GM21423 (cell line): ENCODE results near the gene LEKR1.

Experiments
- ATAC-seq: cut with Tn5 transposase; IDR thresholded peaks from one replicate; pipeline ENCODE4 v1.9.1; 2021; ENCODE audit warnings: mild to moderate bottlenecking, moderate library complexity; ENCODE audit not compliant: unreplicated experiment

LEKR1 gene

DNA sequence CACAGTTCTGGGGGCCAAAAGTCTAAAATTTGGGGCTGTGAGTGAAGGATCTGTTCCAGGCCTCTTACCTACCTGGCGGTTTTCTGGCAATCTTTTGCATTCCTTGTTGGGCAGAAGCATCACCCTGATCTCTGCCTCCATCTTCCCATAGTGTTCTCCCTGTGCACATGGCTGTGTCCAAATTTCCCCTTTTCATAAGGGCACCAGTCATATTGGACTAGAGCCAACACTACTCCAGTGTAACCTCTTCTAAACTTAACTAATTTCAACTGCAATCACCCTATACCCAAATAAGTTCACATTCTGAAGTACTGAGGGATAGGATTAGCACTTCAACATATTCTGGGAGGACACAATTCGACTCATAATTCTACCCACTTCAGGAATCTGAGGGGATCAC is 248.8 kb downstream of the LEKR1 start:
- ATAC-seq: no peak

DNA sequence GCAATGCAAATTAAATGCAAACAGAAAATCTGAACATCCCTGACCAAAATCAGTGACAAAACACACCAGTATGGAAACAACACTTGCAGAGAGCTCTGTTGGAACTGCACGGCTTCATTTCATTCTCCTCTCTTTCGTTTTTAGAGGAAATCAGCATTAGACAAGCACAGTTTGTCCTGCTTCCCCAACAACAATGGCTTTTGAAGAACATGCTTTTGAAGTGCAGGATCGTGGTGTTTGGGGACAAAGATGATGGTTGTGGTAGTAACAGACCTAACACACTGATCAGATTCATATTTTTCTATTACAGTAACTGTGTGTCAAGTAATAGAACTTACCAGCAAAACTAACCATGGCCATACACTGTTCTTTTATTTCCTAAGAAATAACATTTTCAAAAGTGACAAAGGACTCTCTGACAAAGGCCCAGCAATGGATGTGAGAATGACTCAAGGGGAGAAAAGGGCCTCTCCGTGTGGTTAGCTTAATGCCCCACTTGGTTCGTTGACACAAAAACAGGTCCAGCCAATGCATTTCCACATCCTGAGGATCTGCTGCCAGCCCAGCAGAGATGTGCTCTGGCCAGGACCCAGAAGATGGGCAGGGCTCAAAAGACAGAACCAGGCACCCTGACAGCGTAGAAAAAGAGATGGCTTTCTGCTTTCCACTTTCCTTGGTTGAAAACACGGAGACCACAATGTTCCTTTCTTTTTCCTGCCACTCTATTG is 249.7 kb downstream of the LEKR1 start:
- ATAC-seq: no peak

DNA sequence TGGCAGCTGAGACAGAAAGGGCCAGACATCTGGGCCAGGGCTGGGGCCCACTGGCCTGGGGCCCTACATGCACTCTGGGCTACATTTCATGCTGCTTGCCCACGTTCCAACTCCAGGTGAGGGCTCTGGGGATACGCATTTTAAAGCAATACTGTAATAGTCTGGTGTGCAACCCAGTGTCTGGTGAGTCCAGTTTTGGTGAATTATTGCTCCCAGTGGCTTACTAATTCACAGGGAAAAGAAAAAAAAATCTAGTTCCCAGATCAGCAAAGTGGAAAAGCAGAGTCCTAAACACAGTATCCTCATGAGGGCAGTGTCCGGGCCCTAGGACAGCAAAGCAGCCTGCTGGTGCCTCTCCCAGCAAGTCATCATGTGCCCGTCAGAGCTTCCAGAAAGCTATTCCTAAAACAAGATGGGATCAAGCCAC is 251.4 kb downstream of the LEKR1 start:
- no peak for ATAC-seq

DNA sequence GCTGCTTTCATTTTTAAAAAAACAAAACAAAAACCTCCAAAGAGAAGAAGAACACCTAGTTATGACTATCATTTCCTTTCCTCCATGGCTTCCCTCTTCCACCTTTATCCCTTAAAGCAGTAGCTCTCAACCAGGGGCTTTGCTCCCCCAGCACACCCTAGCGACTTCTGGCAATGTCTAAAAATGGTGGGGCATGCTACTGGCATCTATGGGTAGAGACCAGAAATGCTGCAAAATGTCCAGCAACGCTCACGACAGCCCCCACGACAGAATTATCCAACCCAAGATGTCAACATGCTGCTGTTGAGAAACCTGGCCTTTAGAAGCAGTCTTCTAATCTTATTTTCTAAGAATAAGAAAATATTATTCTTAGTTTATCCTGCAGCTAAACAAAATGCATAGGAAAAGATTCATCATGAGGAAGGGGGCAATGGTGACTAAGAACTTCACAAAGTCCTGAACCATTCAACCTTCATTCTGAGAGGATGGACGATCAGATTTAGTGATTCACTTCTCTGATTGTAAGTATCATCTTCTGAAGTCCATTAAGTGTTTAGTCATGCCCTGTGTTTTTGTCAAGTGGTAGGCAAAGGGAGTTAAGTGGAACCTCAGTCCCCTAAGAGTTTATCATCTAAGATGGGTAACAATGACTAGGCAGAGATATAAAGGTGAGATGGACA is 252.1 kb downstream of the LEKR1 start:
- ATAC-seq: no peak

DNA sequence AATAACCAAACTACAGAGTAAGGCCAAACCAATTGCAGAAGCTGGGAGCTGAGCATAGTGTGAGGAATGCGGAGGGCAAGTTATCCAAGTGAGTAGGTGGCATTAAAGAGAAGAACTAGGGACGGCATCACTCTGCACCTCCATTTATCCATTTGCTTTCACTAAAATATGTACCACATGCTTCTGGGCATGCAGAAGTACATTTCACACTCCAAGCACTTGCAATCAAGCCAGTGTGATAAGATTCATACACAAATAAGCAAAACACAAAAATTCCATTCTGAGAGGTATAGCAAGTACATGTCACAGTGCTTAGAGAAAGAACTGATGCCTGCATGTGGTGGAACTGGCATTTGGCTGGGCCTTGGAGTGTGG is 252.6 kb downstream of the LEKR1 start:
- no peak for ATAC-seq

DNA sequence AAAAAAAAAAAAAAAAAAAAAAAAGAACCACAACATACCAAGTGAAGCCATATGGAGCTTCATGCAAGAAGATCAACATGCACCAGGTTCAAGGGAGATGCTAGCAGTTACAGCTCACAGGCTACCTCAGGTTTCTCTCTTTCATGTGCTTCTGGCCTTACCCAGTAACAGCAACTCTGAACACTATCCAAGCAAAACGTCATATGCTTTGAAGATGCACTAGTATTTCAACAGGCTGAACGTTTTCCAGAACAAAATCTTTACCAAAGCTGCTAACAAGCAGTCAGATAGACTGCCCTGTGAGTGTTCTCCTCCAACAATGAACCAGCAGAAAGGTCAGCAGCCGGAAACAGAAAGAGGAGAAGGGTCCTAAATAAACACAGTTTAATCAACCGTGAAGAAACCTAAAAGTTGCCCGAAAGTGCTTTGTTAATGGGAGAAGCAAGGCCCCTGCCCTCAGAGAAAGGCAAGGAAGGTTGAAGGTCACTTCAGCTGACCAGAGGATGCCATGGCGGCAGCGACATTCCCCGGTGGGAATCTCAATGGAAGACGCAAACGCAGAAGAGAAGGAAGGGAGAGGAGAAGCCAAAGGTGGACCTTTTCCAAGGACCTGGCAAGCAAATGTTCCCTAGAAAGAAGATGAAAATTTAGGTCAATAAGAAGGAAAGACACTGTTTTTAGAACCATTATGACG is 253.7 kb downstream of the LEKR1 start:
- no peak for ATAC-seq

DNA sequence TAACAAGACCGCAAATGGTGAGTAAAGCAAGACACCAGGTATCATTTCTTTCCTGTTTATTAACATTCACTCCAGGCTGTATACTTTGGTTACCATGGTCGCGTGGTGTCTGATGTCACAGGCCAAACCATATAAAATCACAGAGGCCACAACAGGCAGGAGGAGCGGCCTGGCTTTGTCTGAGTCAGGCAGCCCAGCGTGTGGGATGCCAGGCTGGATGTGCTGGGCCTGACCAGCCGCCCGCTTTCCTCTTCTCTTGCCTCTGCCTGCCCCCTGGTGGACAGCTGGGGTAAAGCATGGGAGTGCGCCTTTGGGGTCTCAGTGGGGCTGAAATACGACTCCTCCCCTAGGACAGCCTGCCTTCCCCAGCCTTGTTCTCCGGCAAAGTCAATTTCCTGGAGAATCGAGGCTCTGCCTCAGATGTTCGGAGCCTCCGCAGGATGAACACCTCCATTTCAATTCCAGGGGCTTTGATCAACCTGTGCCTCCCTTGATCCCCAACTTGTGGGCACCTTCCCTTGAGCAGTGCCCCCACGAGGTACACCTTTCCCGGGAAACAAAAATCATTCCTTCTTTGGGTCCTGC is 255.6 kb downstream of the LEKR1 start:
- peak; percentile 90 for ATAC-seq

DNA sequence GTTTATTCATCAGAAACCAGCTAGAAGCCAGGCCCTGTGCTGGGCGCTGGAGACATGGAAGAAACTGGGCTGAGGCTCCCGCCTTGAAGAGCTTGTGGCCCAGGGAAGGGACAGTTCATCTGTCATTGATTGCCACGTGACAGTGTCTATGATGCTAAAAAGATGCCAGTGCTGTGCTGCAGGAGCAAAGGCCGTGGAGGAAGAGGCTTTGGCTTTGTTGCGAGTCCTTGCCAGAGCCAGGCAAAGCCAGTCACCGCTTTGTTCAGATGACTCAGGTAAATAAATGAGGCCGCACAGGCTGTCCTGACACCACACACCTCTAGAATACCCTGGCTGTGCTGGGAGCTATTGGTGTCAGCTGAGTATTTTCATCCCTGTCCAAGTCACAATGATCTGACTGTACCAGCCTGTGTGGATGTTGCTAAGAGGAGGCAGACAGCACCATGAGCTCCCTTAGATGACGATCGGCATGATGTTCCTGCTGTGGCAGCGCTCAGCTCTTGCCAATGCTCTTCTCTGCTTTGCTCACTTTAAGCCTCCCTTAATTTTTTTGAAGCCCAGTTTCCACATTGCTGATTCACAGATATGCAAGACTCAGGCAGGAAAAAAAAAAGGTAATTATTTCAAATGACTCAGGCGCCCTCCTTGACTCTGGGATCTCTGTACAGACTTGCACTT is 256.3 kb downstream of the LEKR1 start:
- no peak for ATAC-seq

DNA sequence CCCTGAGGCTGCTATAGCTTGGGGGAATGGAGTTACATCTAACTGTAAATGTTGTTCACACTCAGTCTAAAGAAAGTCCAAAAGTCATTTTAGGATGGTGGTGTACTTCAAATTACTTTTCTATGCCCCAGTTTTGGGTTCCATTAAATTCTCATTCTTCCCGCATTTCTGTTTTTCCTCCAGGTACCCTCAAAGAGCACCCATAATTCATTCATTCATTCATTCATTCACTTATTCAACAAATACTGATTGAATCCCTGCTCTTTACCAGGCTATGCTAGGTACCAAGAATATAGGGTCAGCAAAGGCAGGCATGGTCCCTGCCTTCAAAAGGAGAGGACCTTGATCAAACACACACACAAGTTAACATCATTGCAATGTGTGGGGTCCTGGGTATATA is 257.7 kb downstream of the LEKR1 start:
- no peak for ATAC-seq

DNA sequence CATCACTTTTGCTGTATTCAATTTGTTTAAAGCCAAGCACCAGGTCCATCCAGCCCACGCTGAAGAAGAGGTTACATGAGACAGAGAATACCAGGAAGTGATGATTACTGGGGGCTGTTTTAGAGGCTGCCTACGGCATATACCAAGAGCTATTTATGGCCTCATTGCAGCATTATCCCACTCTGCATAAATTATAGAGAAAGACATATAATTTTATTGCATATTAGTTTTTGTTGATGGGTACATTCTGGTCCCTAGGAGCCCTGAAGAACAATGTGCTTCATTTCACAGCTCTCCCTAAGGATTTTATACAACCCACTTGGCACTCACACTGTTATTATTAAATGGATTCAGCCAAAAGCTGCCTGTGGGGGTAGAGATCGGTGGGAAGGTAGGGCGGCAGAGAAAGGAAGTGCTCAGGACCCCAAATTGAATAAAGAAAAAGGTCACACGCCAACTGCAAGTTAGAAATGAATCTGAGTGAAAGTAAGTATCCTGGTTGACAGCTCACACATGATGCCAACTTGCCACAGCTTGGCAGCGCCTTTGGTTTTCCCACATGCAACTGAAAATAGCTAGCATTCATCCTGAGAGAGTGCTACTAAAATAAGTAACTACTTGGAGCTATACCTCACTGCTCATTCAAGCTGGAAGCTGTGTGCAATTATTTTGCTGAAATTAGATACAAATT is 260.1 kb downstream of the LEKR1 start:
- ATAC-seq: no peak

DNA sequence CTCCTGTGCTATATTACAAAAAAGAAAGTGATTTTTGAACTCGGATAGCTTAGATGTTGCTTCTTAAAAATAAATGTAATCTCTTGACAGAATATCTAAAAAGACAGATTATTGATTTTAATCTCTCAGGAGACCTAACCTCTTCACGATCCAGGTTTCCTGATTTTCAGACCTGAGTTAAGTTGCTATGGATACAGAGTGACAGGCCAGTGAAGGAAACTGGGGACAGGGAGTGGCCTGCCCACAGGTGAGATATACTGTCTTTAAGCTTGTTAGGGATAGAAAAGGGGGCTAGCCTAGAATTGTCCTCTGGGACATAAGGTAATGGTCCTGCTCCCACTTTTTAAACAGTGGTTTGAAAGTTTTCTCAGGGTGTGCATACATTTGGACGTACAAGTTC is 260.6 kb downstream of the LEKR1 start:
- no peak for ATAC-seq

DNA sequence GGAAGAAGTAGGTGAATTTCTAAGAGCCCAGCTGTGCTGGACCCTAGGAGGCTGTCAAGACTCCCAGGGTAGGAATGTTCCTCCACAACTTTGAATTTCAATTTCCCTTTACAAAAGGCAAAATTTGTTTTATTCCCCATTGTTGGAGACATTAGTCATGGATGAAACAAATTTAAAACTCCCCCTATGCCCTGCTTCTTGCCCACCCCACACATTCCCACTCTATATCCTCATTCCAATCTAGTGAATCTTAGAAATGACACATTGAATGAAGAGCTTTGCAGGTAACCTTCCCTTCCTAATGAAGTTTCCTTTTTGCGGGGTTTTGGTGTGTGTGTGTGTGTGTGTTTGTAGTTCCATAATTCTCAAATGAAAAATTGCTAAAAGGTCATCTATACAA is 261.2 kb downstream of the LEKR1 start:
- ATAC-seq: no peak

DNA sequence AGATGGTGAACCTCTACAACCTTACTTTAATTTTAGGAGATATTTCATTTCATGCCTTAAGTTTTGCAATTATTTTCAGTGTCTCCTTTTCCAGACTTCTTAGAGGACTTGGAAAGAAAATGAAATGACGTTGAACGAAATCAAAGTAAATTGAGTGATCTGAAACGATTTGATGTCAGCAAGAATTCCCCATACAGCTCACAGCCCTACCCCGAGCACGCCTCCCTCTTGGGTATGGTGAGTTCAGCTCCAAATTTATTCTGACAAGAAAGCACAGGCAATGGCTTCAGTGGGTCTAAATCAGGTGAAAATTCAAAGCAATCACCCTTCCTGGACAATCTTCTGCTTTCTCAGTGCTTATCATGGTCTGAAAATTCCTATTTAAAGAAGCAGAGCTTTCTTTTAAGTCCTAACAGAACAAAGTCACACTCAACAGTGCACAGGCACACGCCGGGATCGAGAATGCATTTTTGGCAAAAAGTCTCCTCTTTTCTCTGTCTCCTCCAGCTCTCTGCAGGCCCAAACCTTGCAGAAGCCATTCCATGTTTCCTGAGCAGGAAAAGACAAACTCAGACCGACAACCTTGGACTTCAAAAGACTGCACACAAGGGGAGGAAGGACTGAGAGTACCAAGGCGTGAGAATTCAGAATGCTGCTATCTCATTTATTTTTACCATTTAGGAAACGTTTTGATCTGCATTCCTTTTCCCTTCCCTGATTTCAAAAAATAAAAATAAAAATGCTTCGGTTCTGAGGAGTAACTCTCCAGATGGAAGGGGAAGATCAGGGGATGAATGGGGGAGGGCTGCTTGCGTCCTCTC is 261.8 kb downstream of the LEKR1 start:
- no peak for ATAC-seq

DNA sequence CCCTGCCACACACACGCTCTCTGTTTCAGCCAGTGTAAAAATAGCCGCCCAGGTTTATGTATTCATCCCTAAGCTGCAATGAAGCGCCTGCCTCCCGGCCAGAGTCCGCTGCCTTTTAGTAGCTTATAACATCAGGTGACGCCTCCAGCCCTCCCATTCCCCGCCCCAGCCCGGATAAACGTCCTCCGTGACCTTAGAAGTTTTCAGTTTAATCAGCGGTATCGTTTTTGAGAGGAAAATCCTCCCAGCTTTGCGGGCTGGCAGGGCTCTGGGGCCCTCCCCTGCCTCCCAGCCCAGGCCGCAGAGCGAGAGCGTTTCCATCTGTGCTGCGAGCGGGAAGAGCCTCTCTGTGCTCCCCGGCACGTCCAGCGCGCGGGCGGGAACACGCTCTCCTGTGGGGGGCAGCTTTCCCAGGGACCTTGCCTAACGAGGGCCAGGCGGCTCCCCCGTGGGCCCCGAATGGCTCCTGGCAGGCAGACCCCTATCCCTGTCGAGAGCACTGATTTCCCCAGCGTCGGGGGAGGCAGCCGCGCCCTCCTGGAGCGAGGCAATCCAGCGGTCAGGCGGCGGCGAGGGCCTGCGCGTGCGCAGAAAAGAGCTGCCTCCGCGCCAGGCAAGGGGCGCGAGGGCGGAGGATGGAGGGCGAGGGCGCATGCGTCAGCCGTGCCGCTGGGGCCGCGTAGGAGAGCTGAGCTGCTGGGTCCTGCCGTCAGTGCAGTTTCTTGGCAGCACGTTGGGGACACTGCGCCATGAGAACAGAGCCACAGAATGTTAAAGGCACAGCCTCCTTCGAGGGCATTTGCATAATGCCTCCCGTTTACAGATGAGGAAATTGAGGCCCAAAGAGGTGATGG is 262.7 kb downstream of the LEKR1 start:
- ATAC-seq: peak; percentile 70

DNA sequence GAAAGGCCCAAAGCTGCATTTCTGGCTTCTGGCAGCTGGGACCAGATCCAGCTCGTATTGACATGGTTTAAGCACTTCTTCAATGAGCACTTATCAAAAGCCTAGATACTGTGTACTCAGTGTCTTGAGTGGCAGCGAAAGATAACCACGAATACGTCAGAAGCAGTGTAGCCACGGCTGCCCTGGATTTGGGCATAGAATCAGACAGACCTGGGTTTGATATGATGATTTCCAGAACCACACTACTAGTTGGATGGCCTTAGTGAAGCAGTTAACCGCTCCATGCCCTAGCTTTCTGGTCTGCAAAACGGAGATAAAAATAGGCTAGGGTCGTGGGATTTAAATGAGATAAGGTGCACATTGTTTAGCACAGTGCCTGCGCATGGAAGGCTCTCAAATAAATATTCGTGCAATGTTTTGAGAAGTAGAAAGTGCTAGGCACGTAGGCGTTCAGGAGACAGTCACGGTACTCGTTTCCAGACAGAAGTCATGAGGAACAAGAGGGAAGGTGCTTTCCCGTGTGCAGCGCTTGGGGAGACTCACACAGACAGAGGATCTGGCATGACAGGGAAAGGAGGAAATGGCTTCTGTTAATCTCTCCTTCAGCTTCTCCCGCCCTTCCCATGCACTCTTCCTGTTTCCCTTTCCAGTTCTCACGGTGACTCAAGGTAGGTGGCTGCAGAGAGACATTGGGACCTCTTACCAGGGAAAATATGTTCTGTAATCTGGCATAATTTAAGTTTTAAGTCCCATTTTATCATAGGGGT is 263.5 kb downstream of the LEKR1 start:
- peak; percentile 15 for ATAC-seq

DNA sequence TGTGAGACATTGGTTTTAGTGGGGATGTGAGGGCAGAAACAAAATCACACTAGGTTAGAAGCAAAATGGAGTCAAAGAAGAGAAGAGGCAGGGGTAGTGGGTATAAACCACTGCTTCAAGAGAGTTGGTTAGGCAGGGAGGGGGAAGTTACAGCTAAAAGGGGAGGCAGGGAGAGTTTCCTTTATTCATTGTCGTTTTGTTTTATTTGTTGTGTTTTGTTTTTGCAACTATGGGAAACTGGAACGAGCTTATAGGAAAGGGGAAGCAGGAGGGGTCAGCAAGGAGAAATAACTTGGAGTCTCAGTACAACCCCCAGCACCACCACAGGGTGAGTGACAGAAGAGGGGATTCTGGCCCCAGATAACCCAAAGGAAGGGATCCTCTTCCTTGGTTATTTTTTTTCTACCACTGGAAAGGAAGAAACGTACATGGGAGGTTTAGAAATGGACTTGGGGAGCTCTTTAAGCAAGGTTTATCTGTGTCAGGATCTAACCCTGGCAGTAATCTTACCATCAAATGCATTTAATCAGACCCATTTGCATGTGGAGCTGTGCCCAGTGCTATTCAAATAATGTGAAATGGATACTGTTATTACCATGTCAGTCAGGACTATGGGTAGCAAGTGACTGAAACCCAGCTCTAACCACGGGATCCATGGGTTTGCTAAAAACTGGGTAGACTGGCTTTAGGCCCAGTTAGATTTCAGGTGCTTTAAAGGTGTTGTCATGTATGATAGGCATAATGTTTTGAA is 265.1 kb downstream of the LEKR1 start:
- ATAC-seq: no peak

DNA sequence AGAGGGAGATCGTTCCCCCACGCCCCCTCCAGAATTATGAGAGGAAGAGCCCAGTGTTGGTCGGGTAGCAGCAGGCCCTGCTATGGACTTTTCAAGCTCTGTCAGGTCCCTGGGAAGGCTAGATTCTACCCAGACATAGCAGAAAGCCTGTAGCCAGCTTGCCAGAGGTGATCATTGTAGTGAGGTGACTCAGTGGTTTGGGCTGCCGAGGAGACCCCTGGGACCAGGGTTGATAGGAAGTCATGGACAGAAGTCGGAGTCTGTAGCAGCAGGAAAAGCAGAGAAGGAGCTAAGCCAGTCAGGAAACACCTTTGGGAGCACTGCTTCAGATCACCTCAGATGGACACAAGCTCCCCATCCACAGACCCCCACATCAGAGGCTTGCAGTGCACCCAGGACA is 266.1 kb downstream of the LEKR1 start:
- no peak for ATAC-seq
